22Rv1 (cell line): ENCODE data around the gene BEAN1.

ENCODE experiments used
- H3K27ac ChIP-seq: fragments of 450-650 bp; 2 replicates; pipeline ENCODE4 v1.5.1; 2017
- ZFX ChIP-seq: fragments of 450-650 bp; IDR thresholded peaks from 2 replicates; pipeline ENCODE4 v1.6.1; 2017; ENCODE audit warnings: antibody characterized with exemption, borderline replicate concordance
- TF ChIP-seq, protein P1 (sequence below): fragments of 450-650 bp; IDR thresholded peaks from 2 replicates; pipeline ENCODE4 v1.5.1; 2017; ENCODE audit warnings: mild to moderate bottlenecking

Gene BEAN1

DNA sequence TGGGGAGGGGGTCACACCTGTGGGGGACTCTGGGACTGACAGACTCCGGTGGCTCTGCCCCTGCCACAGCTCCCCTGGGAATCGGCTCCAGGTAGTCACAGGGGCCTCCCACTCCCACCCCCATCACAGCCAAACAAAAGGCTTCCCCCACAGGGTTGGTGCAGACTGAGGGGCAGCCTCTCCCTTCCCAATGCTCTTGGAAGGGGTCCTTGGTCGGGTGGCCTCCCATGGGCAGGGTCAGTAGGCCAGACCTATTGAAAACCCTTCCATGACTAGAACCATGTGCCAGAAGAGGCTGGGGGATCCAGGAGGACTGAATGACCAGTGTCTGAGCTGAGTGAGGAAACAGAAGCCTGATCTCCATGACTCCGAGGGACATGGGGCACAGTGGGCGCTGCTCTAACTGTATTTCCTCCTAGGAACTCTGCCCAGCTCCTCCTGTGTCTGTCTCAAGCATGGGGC, 94.2 kb downstream of the BEAN1 start:
- no peak overlapping the region for H3K27ac ChIP-seq
- TF ChIP-seq, protein P1, sequence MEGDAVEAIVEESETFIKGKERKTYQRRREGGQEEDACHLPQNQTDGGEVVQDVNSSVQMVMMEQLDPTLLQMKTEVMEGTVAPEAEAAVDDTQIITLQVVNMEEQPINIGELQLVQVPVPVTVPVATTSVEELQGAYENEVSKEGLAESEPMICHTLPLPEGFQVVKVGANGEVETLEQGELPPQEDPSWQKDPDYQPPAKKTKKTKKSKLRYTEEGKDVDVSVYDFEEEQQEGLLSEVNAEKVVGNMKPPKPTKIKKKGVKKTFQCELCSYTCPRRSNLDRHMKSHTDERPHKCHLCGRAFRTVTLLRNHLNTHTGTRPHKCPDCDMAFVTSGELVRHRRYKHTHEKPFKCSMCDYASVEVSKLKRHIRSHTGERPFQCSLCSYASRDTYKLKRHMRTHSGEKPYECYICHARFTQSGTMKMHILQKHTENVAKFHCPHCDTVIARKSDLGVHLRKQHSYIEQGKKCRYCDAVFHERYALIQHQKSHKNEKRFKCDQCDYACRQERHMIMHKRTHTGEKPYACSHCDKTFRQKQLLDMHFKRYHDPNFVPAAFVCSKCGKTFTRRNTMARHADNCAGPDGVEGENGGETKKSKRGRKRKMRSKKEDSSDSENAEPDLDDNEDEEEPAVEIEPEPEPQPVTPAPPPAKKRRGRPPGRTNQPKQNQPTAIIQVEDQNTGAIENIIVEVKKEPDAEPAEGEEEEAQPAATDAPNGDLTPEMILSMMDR: no peak
- no peak for TF ChIP-seq ZFX

DNA sequence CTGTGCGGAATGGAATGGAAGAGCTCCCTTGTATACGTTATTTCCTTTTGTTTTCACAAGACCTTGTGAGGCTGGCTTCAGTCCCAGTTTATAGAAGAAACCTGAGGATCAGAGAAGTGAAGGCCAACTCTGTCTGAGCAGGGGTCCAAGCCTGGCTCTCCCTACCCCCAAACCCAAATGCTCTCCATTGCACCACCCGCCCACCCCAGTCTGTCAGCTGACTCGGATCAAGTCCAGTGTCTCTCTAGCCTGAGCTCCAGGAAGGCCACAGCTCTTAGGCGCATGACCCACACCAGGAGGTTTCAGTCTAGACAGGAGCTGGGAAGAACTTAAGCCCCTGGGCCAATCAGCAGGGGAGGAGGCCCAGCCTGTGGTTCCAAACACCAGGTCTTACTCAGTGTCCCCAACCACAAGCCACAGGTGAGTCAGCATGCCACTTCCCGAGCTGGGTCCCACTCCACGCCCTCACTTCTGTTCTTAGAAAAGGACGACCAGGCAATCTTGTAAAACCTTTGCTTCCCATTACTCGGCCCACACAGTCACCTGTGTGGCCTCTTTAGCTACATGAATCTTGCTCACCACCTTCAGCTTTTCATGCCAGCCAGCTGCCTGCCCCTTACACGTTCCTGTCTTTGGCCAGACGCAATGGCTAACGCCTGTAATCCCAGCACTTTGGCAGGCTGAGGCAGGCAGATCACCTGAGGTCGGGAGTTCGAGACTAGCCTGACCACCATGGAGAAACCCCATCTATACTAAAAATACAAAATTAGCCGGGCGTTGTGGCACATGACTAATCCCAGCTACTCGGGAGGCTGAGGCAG, 95.1 kb downstream of the BEAN1 start:
- H3K27ac ChIP-seq: no peak overlapping the region
- TF ChIP-seq, protein P1: no peak
- TF ChIP-seq ZFX: no peak

GRCh38 chr16:66522816-66523590, 95.9 kb downstream of the BEAN1 start:
- H3K27ac ChIP-seq: no peak overlapping the region
- TF ChIP-seq, protein P1: no peak
- no peak for TF ChIP-seq ZFX

DNA sequence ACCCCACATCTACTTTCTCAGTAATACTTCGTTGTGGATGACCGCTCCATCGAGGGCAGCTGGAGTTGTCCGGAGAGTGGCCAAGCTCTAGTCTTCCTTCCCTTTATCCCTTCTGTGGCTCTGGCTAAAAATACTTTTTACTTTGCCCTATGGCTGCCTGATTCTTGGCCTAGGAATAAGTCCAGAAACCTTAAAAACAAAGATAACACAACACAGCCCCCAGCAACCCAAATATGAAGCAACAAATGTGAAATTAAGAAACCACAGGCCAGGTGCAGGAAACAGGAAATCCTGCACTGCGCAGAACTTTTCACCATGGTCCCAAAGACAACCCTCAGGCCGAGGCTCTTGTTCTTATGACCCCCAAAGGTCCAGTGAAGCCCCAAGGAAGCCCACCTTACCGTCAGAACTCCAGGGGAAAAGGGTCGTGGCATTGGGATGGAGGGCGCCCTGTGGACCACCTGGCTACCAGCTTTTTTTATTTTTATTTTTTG, 96.8 kb downstream of the BEAN1 start:
- no peak for TF ChIP-seq ZFX
- TF ChIP-seq, protein P1: no peak
- no peak overlapping the region for H3K27ac ChIP-seq

- H3K27ac ChIP-seq: no peak overlapping the region
- TF ChIP-seq, protein P1: no peak
- TF ChIP-seq ZFX: no peak
Measured at GRCh38 chr16:66524601-66525164, 97.6 kb downstream of the BEAN1 start.

DNA sequence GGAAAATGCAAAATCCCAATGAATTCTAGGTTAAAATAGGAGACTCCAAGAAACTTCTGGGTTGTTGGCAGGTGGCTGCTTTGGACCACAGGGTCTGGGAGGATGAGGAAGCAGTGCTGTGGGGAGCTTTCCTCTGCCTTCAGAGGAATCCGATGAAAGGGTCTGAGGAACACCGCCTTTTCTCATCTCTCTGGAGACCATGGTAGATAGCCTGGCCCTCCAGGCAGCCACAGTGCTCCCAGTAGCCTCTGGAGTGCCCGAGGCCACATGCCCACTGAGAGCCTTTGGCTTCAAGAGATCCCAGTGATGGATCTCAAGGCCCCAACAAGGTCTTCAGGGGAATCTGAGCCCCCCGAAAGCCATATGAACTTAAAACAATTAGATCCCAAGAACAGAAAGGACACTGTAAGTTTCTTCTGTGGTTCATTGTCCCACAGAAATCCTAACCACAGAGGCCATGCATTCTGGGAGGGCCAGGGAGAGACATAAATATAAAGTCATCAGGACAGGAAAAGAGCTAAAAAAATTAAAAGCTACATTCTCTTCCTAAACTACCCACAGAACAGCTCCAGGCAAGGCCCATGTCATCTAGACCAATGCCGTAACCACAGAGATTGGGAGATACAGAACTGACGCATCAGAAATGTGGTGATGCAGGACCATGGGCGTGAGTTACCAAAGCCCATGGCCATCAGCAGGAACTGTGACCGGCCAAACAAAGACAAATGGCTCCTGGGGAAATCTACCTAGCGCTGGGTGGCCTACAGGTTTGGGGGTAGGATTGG, 98.5 kb downstream of the BEAN1 start:
- TF ChIP-seq, protein P1: no peak
- no peak for TF ChIP-seq ZFX
- no peak overlapping the region for H3K27ac ChIP-seq
